GM18526 (cell line): ENCODE measurements around the gene SND1.

Source experiments
- POLR2A ChIP-seq: IDR thresholded peaks from 3 replicates; pipeline ENCODE4 v1.6.1; 2011; ENCODE audit not compliant: insufficient read length; ENCODE audit errors: extremely low read depth

Gene SND1

DNA sequence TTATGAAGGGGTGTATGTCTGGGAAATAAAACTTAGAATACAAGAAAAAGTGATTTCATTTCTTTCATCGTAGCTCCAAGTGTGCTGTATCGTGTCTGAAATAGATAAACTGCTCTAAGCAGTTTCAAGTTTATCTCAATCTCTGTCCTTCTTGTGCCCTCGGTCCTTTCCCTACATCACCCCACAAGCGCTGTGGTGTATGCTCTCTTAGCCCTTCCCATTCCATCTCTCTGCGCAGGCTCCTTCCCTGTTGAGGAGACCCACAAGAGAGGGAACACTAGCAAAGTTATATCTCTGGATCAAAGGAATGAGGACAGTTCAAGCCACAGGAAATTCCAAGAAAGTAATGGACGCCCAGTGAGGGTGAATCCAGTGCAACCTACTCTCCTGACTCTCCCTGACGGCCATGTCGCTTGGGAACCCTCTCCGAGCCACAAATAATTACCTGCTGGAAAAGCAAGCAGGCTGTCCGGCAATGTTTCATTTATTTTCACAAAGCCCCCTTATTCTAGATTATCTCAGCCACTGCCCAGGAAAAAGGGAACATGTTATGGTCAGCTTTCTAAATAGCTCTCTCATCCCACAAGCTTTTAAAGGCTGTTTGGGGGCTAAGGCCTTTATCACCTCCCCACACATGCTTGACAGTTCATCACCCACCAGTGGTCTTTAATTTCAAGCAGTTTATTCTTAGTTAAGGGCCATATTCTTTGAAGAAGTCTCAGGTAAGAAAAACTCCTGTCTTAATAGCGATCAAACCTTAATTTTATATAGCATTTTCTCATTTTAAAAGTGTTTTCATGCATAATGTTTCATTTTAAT lies 344.5 kb downstream of the SND1 start:
- no peak for TF ChIP-seq POLR2A

DNA sequence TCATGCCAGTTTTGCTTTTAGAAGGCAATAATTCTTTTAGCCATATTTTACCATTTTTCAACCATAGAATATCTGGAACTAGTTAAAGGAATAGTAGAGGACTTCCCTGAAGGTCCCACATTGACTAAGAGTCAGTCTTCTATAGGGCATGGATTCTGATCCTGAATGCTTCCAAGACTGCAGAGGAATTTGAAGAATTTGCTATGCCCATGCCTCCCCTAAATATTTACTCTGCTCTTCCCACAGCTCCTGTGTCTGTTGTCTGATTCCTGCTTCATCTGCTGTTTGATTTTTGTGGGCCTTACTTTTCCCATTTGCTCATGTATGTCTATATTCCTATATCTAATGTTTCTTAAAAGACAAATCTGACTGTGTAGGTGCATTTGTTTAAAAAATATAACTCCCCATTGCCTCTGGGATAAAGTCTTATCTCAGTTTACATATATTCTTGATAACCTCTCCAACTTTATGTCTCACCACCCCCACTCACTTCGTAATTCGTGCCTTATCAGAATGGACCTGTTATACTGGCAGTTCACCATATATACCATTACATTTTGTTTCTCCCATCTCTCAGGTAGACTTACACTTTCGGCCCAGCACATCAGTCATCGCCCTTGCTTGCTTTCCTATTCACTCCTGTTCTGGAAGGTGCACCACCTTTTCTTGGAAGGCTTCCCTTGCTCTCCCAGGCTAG lies 345.4 kb downstream of the SND1 start:
- no peak for TF ChIP-seq POLR2A

DNA sequence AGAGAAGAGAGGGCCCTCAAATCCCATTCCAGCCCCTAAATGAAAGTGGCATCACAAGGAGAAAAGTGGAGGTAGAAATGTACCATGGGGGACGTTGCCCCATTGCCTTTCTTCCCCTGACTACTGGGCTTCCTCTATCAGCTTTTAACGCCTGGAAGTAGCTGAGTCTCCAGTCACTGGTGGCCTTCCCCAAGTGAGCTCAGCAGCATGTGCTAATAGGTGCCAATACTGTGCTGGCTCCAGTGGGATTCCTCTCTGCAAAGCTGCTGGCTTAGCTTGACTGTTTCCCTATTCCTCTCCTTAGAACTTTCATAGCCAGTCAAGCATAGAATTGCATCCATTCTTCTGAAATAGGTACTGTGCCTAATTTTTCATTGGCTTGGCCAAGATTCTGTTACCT lies 346.7 kb downstream of the SND1 start:
- no peak for TF ChIP-seq POLR2A

GRCh38 chr7:128000048-128000447 lies 348.1 kb downstream of the SND1 start:
- no peak for TF ChIP-seq POLR2A

DNA sequence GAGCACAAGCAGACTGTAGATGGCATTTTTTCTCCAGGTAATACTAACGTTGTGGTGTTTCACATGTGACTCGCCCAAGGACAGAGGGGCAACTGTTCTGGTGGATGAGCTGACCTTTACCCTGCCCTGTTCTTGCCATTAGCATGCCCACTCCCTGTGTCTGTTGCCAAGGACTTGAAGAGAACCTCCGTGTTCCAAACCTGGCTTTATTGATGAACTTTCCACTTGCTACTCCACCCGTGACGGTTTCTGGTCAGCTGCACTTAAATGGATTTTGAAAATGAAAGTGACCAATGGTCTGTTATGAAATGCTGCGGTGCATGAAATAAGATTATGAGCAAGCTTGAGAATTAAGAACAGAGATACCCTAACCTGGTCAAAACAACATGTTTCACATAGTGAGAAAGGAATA lies 348.9 kb downstream of the SND1 start:
- no peak for TF ChIP-seq POLR2A

DNA sequence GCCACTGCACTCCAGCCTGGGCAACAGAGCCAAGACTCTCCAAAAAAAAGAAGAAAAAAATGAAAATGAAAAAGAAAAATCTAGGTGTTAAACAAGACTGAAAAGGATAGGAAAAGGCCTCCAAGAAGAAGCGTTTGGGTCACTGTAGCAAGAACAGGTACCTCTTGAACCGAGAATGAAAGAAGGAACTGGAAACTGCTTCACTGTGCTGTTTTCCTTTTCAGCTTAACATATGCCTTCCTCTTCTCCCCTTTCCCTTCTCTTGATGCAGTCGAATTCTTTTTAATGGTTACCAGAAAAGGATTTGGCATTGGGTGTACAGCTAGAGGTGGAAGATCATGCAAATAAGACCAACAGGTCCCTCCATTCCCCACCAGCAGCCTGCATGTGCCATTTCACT lies 351.2 kb downstream of the SND1 start:
- TF ChIP-seq POLR2A: no peak

DNA sequence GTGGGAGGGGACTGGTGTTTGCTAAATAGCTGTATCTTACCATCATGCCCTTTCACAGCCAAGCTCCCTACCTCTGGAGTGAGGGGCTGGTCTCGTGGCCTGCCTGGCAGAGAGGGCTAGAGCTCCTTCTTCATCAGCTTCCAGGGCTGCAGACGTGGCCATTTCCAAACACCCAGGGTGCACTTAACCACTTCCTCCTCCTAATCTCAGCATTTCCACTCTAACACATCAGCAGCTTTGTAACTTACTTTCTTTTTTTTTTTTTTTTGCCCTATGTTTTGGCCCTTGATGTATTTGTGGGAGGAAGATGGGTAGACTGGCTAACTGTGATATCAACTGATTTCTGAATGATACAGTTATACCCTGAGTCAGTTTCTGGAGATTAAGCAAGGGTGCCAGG lies 351.8 kb downstream of the SND1 start:
- no peak for TF ChIP-seq POLR2A

DNA sequence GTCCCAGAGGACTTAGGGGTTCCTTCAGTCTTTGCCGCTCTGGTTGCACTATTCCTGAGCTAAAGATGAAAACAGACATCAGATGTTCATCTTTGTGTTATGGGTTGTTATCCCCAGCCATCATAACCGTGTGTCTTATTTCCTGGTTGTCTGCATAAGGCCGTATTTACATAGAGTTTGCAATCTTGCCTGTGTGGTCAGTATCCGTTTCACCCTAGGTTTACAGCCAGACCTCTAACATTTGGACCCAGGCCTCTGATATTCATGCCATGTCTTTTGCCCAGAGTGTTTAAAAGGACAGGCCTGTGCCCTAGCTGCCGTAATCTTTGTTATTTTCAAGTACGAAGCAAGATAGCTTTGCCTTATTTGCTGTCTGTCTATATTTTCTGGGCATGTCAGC lies 352.6 kb downstream of the SND1 start:
- no peak for TF ChIP-seq POLR2A

- TF ChIP-seq POLR2A: no peak
Observed at GRCh38 chr7:128005117-128005516, 353.1 kb downstream of the SND1 start.

- TF ChIP-seq POLR2A: no peak
Observed at GRCh38 chr7:128005759-128006159, 353.8 kb downstream of the SND1 start.

GRCh38 chr7:128006550-128007302 lies 354.7 kb downstream of the SND1 start:
- no peak for TF ChIP-seq POLR2A

- TF ChIP-seq POLR2A: no peak
Observed at GRCh38 chr7:128007303-128007680, 355.3 kb downstream of the SND1 start.

- no peak for TF ChIP-seq POLR2A
Observed at GRCh38 chr7:128008141-128008540, 356.1 kb downstream of the SND1 start.

DNA sequence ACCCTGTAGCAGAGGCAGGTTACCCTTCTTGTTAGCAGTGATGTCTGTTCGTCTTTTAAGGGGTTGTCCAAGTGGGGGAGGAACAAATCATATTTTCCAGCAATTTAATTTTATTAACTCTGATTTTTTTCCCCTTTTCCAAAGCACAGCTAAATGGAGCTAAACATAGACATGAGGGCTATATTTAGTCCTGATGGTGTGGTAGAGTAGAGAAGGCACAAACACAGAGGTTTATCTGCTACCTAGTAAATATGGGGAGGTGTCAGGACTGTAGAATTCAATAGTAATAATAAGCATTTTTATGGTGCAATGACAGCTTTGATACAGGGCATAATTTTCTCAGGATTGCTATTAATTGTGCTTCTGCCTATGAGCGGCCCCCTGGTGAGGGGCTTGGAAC lies 356.8 kb downstream of the SND1 start:
- no peak for TF ChIP-seq POLR2A

- no peak for TF ChIP-seq POLR2A
Observed at GRCh38 chr7:128010391-128011127, 358.6 kb downstream of the SND1 start.
